Spinal cord (tissue), 10 donors: ENCODE measurements around the gene CFAP77. TPM values are rescaled to one million over a fixed set of nuclear protein-coding genes. Genes with fewer than 3 reads are reported as not detected.

ENCODE experiments used
- DNase-seq, 6 donors: peaks; one replicate each; pipeline versions ENCODE4 v3.0.0 to v3.0.0-alpha.2; 2013 to 2015; ENCODE audit warnings: low spot score in 6 of 6, low read depth in 4 of 6
- H3K27ac ChIP-seq: one replicate; pipeline ENCODE4 v1.5.1; 2013; ENCODE audit warnings: low read depth, low read length, control low read depth
- H3K27me3 ChIP-seq: one replicate; pipeline ENCODE4 v1.6.1; 2013; ENCODE audit warnings: low read length; ENCODE audit not compliant: control insufficient read depth, insufficient read depth
- H3K36me3 ChIP-seq: one replicate; pipeline ENCODE4 v1.6.1; 2013; ENCODE audit warnings: low read length; ENCODE audit not compliant: control insufficient read depth, insufficient read depth
- H3K4me1 ChIP-seq: one replicate; pipeline ENCODE4 v1.6.1; 2013; ENCODE audit warnings: low read length; ENCODE audit not compliant: control insufficient read depth, insufficient read depth
- H3K4me3 ChIP-seq: one replicate; pipeline ENCODE4 v1.5.1; 2013; ENCODE audit warnings: low read depth, low read length, control low read depth
- H3K9me3 ChIP-seq: one replicate; pipeline ENCODE4 v1.6.1; 2013; ENCODE audit warnings: low read length; ENCODE audit not compliant: control insufficient read depth, insufficient read depth
- WGBS: methylation state at CpG from one replicate; pipeline ENCODE4 v1.1.5; 2013; ENCODE audit warnings: missing lambda C conversion rate; ENCODE audit not compliant: insufficient coverage; 5-methylcytosine and 5-hydroxymethylcytosine counted together
- polyA plus RNA-seq, 2 donors: library from polyadenylated mRNA; unstranded; fragments of 120-200 nt; gene quantifications; one replicate each; pipeline ENCODE4 v1.2.1, GENCODE V29; 2013; ENCODE audit not compliant: insufficient read length in 2 of 2
- total RNA-seq, 2 donors: library from RNA; depleted of rRNA in 1 of 2; stranded (reverse); fragments of 120-200 nt in 1 of 2; fragments of >200 nt in 1 of 2; gene quantifications; one replicate each; pipeline versions ENCODE4 v1.2.3 to v1.2.4, GENCODE V29; 2013 to 2014
- donor health status: healthy.

Gene CFAP77
- total and polyA plus RNA-seq, 4 donors = 0.30 to 6.9 (median 4.7) TPM

DNA sequence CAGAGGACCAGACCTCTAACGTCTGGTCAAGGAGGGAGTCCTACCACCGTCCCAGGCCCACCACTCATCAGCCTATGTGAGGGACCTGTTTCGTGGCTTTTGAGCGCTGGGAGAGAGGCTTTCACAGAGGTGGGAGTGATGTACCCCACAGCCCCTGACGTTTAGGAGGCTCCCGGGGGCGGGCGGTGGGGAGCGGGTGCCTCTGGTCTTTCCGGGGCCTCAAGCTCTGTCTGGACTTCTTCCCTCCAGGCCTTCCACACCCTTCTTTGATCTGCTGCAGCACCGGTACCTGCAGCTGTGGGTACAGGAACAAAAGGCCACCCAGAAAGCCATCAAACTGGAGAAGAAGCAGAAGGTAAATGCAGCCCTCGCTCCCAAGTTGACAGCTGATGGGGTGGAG lies 127.3 kb downstream of the CFAP77 start:
- H3K9me3 ChIP-seq = peaks cover 2% of the 10 kb centered on the region
- no peak for DNase-seq
- H3K27me3 ChIP-seq = peaks cover 4% of the 10 kb centered on the region
- 89% methylated on average over 10 of the region's 12 CpGs for WGBS
- H3K4me3 ChIP-seq = no peak overlapping the region
- no peaks in the 10 kb centered on the region for H3K36me3 ChIP-seq
- H3K27ac ChIP-seq = no peak overlapping the region
- H3K4me1 ChIP-seq = peaks cover under 1% of the 10 kb centered on the region

DNA sequence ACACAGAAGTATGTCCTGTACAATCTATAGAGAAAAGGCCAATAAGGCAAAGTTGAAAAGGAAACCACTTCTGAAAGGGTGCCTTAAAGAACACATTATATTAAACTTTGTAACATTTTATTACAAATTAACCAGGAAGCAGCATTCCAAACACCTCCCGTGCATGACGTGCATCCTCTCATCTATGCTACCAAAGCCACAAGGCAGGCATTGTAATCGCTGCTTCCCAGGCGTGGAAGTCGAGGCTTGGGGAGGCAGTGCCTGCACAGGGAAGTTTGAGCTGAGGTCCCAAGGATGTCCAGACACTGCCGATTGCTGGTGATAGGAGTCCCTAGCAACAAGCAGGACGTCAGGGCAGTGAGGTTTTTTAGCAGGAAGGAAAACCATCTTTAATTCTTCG lies 128.1 kb downstream of the CFAP77 start:
- Histone ChIP-seq H3K36me3 (no peaks in the 10 kb centered on the region), H3K4me3 (no peak overlapping the region), H3K27me3 (peaks cover under 1% of the 10 kb centered on the region), H3K9me3 (peaks cover 2% of the 10 kb centered on the region), H3K4me1 (no peaks in the 10 kb centered on the region), H3K27ac (no peak overlapping the region)
- WGBS = 83% methylated on average over 8 of the region's 8 CpGs
- DNase-seq = no peak

DNA sequence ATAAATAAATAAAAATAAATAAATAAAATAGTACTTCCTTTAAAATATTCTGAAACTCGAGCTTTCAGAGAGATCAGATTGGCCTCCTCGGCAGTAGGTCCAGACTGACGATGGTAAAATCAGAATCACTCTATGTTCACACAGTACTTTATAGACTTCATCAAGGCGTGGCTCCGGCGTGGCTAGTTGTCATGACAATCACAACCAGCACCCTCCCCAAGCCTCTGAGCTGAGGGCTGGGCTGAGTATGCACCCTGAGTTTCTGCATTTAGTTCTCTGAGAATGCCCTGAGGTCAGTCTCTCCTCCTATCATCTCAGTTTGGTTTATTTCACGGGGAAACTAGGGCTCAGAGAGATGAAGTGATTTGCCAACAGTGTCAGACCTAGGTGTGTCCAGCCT lies 129.1 kb downstream of the CFAP77 start:
- WGBS = 91% methylated on average over 7 of the region's 7 CpGs
- no peak overlapping the region for H3K4me3 ChIP-seq
- peaks cover 2% of the 10 kb centered on the region for H3K9me3 ChIP-seq
- H3K4me1 ChIP-seq = no peaks in the 10 kb centered on the region
- H3K27me3 ChIP-seq = no peaks in the 10 kb centered on the region
- no peak overlapping the region for H3K27ac ChIP-seq
- DNase-seq = no peak
- H3K36me3 ChIP-seq = no peaks in the 10 kb centered on the region

DNA sequence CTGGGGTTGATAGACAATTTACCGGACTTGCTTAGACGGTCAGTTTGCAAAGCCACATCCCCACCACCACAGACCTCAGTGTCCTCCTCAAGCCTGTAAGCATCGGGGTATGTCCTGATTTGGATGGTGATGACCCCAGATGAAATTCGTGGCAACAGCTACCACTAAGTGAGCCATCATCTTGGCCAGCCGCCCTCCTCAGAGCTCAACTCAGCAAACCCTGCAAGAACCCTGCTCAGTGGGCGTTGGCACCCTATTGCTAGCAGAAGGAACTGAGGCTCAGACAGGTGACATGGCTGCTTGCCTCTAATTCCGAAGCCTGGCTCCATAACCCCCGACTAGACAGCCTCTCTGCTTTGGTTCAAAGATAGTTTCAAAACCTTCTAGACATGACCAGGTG lies 131.0 kb downstream of the CFAP77 start:
- no peak overlapping the region for H3K27ac ChIP-seq
- 90% methylated on average over 7 of the region's 8 CpGs for WGBS
- no peaks in the 10 kb centered on the region for H3K36me3 ChIP-seq
- H3K27me3 ChIP-seq = peaks cover 5% of the 10 kb centered on the region
- no peak for DNase-seq
- no peak overlapping the region for H3K4me3 ChIP-seq
- H3K9me3 ChIP-seq = no peaks in the 10 kb centered on the region
- H3K4me1 ChIP-seq = peaks cover 4% of the 10 kb centered on the region

DNA sequence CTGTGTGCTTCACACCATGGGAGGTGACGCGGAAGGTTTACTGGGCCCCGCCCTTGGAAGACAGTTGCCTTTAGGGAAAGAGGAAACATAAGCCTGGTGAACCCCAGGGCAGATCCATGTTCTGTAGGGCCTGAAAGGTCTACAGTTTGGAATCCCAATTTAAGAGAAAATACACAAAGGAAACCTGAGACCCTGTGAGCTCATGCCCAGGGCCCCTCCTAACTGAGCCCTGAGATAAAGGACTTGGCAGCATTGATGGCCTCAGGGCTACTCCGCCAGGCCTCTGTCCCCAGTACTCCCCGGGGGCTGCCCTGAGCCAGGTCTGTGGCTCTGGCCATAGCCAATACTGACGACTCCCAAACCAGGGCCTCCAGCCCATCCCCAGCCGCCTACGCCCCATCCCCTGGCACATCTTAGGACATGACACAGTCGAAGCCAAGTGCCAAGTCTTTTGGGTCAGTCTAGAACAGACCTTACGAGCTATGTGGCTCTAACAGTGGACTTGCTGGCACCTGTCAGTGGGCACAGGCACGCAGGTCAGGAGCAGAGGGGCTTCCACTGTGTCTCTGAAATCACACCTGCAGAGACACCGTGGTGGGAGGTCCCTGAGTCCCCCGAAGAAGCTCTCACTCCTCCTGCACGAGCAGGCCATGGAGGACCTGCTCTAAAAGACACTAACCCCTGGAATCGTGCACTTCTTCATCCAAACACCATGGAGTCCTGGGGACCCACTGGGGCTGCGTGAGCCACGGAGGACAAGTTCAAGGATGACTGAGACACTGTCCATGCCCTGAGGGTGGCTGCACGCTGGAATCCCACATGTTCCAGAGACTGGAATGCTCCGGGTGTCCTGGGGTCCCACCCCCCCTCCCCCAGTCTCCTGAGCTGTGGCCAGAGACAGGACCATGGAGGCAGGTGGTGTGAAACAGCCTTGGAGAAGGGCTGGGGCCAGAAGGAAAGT lies 132.1 kb downstream of the CFAP77 start:
- 88% methylated on average over 17 of the region's 19 CpGs for WGBS
- peaks cover 5% of the 10 kb centered on the region for H3K27me3 ChIP-seq
- peaks cover 14% of the 10 kb centered on the region for H3K4me1 ChIP-seq
- H3K4me3 ChIP-seq = no peak overlapping the region
- no peaks in the 10 kb centered on the region for H3K36me3 ChIP-seq
- no peaks in the 10 kb centered on the region for H3K9me3 ChIP-seq
- H3K27ac ChIP-seq = no peak overlapping the region
- DNase-seq = no peak

DNA sequence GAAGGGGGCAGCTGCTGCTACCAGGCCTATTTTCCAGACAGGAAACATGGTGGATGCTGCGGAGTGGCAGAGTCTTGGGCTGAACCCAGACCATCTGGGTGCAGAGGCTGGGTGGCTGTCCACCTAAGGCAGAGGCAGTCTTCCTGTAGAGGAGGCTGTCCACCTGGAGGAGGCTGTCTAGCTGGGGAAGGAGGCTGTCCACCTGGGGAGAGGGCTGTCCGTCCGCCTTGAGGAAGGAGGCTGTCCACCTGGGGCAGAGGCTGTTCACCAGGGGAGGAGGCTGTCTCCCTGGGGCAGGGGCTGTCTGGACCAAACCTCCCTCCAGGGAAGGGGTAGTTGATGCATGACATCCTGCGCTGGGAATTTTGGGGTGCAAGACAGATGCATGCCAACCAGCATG lies 133.2 kb downstream of the CFAP77 start:
- Histone ChIP-seq H3K27me3 (peaks cover 5% of the 10 kb centered on the region), H3K9me3 (no peaks in the 10 kb centered on the region), H3K4me1 (peaks cover 14% of the 10 kb centered on the region), H3K36me3 (no peaks in the 10 kb centered on the region), H3K4me3 (no peak overlapping the region), H3K27ac (no peak overlapping the region)
- no peak for DNase-seq
- 97% methylated on average over 3 of the region's 4 CpGs for WGBS

GRCh38 chr9:132543960-132544359 lies 133.9 kb downstream of the CFAP77 start:
- DNase-seq = peak in 1 of 6 donors; percentile 42
- H3K36me3 ChIP-seq = no peaks in the 10 kb centered on the region
- peaks cover 15% of the 10 kb centered on the region for H3K4me1 ChIP-seq
- peaks cover 5% of the 10 kb centered on the region for H3K27me3 ChIP-seq
- 40% methylated on average over 20 of the region's 21 CpGs for WGBS
- no peaks in the 10 kb centered on the region for H3K9me3 ChIP-seq
- no peak overlapping the region for H3K4me3 ChIP-seq
- no peak overlapping the region for H3K27ac ChIP-seq

GRCh38 chr9:132545578-132545977 lies 135.6 kb downstream of the CFAP77 start:
- Histone ChIP-seq H3K4me3 (no peak overlapping the region), H3K9me3 (no peaks in the 10 kb centered on the region), H3K27me3 (peaks cover 5% of the 10 kb centered on the region), H3K4me1 (peaks cover 17% of the 10 kb centered on the region), H3K36me3 (no peaks in the 10 kb centered on the region), H3K27ac (no peak overlapping the region)
- no peak for DNase-seq
- 34% methylated on average over 2 of the region's 9 CpGs for WGBS

DNA sequence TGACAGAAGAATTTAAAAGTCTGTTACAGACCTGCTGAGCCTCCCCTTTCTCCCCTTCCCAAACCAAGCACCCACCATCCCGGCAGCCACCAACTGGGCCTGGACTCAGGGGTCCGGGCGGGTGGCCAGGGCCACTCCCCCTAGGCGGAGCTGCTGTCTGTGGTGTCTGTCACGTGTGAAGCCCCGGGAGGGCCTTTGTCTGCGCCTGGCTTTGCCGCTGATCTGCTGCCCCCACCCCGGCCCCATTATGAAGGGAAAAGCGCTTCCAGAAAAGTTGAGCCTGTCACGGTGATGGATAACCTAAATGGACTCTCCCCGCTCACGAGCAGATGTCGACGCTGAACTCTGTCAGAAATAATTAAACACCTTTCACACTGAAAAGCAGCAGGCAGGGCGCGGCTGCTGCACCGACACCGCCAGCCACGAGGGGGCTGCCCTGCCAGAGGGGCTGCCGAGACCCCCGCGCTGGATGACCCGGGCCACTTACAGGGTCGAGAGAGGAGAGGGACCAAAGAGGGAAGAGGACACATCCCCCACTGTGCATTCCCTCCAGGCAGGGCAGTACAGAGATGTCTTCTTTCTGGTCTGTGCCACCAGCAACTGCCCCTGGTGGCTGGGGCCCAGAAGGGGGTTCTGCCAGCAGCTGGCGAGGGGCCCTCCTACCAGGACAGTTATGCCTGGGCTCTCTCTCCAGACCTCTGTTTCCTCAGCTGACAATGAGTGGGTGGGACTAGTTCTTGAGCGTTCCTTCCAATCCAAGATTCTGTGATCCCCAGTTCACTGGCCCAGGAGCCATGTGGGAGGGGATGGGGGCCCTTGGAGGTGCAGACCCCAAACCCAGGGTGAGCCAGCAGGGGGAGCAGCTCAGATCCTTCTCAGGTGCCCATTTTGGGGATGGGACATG lies 136.4 kb downstream of the CFAP77 start:
- H3K27ac ChIP-seq = no peak overlapping the region
- H3K4me3 ChIP-seq = peak overlapping the region; percentile 16
- peaks cover 17% of the 10 kb centered on the region for H3K4me1 ChIP-seq

More for the DNA sequence above, 136.4 kb downstream of the CFAP77 start:
- Histone ChIP-seq H3K36me3 (no peaks in the 10 kb centered on the region), H3K27me3 (peaks cover 8% of the 10 kb centered on the region), H3K9me3 (no peaks in the 10 kb centered on the region)
- 2% methylated on average over 24 of the region's 27 CpGs for WGBS
- DNase-seq = peak in 4 of 6 donors; percentile 38 to 89 (median 68)
